HG03139 (cell line): ENCODE results near the gene FCGR1A.
A peak's percentile ranks its signal among the peaks of the same experiment; 100 is the strongest.
"Not testable (repeated sequence)": the region's sequence is repeated elsewhere in the genome, so short reads cannot be mapped to it uniquely, and the experiment has no call there.

Experiments used
- ATAC-seq: cut with Tn5 transposase; IDR thresholded peaks from one replicate; pipeline ENCODE4 v1.9.1; 2021; ENCODE audit not compliant: unreplicated experiment

FCGR1A gene

GRCh38 chr1:149775510-149776147, 6.9 kb upstream of the FCGR1A start:
- ATAC-seq, result not testable (repeated sequence)

- not testable (repeated sequence) for ATAC-seq
Observed at GRCh38 chr1:149777084-149777483, 5.4 kb upstream of the FCGR1A start.

GRCh38 chr1:149778313-149778712, 4.2 kb upstream of the FCGR1A start:
- ATAC-seq, result not testable (repeated sequence)

DNA sequence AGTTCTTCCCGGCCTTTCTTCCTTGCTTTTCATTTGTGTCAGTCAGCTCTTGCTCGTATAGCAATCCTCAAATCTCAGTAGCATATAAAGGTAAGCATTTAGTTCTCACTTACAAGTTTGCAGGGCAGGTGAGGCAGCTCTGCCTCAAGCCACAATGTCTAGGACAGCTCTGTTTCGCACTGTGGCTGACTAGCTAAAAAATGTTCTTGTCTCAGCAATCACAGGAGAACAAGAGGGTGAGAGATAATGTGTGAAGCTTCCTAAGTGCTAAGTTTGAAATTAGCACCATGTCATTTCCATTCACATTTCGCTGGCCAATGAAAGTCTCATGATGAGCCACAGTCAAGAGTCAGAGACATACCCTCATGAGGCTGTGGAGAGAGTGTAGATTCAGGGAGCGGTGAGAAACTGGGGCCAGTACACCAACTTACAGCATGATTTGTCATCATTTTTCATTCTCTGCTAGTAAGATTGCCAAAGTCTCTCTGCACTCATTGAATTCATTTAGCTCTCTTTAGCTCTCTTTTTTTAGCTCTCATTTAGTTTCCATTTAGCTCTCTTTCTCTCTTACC, 995 bp upstream of the FCGR1A start:
- not testable (repeated sequence) for ATAC-seq

DNA sequence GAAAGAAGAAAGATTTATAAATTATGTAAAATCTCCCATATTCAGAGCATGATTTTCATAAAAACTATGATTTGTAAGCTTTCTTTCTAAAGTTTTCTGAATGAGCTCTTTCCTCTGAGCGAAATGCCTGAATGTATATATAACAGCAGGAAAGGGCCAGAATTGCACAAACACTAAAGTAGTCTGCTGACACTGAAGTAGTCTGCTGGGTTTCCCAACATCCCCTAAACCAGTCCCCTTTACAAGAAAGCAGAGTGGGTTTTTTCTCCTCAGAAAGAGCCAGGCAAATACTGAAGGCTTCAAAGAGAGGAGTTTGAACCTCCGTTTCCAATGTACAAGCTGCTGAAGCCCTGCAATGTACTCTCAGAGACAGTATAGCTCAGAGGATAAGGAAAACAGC, 795 bp downstream of the FCGR1A start:
- not testable (repeated sequence) for ATAC-seq

GRCh38 chr1:149783868-149784267, 1.4 kb downstream of the FCGR1A start:
- ATAC-seq, result not testable (repeated sequence)

GRCh38 chr1:149787688-149788451, 5.4 kb downstream of the FCGR1A start:
- not testable (repeated sequence) for ATAC-seq

GRCh38 chr1:149792502-149792901, 10.0 kb downstream of the FCGR1A start:
- ATAC-seq, result peak; percentile 56

DNA sequence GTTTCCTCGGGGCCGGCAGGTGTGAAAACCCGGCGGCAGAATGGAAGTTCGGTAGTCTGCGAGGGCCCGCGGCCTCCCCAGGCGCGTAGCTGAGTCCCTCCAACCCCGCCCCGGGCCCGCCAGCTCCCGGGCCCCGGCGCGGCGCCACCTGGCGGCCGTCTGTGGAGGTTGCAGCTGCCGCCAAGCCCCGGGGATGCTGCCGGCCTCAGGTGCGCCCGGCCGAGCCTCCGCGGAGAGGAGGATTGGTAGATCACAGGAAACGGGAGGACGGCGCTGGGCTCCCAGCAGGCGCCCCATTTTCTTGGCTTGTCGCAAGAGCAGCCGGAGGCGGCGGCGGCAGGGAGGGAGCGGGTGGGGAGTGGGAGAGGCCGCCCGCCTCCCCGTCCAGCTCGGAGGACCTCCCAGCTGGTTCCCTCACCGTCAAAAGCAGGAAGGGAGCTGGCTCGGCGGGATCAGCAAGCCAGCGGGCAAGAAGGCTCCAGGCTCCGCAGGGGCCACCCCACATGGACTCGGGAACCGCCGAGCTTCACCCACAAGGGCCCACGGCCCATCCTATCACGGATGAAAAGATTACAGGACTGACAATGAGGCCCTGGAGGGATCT, 10.5 kb downstream of the FCGR1A start:
- peak; percentile 78 for ATAC-seq

DNA sequence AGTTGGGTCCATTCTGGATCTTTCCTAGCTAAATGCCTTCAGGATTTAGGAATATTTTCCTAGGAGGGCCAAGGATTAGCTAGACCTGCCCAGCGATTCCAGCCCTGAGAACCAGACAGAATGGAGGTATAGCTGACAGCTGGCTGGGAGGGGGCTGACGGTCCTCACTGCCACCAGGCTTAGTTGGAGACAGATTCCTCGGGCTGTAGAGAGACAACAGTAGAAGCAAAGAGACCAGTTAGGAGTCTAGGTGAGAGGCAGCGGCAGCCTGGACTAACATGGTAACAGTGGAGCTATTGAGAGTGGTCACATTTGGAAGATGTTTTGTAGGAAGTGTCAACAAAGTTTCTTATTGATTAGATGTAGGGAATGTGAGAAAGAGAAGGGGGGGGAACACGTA, 11.4 kb downstream of the FCGR1A start:
- not testable (repeated sequence) for ATAC-seq

- not testable (repeated sequence) for ATAC-seq
Observed at GRCh38 chr1:149801628-149802027, 19.1 kb downstream of the FCGR1A start.

DNA sequence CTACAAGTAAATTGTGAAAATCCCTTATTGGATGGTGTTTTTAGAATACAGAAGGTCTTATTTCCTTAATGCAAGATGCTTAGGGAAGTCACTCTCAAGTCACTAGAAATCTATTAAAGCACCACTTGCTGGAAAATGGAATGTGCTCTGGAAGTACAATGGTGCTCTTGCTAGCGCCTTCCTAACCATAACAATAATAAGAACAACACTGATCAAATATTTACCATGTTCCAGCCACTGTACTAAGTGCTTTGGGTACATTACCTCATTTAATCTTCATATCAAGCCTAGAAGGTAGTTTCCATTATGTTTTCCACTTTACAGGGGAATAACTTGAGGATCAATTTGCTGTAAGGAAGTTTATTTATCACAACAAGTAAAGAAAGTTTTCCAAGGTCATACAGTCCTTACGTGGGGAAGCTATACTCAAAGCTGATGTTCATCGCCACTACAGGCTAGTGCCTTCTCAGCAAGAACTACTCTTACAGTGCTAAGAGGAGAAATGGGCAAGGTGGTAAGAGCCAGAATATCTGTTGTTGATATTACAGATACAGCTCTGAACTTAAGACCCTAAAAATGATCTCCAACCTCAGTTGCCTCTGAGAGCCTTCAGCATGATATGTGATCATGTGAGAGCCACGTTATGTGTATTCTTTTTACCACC, 22.1 kb downstream of the FCGR1A start:
- ATAC-seq, result not testable (repeated sequence)

DNA sequence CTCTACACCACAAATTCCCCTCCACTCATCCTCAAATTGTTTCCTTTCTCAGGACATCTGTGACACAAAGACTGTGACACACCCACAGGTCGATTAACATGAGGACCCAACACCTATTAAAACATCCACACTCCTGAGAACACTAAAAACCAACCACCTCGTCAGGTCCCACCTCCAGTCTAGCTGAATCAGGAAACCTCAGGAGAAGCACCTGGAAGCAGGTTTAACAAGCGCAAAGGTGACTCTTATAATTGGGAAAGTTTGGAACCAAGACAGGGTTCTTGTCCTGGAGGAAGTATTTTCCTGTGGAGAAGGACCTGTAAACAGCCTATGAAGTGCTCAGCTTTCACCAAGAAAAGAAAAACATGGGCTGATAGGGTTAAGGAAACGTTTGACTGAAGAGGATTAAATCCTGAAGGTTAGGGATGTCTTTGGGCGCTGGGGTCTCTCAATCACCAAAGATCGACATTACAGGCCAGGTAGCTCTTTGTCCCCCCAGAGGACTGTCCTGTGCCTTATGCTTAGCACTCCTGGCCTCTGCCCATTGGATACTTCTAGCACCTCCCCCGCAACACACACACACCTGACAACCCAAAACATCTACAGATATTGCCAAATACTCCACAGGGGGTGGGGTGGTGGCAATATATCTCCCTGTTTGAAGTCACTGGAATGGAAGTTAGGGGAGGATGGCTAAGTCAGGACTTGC, 28.4 kb downstream of the FCGR1A start:
- not testable (repeated sequence) for ATAC-seq

DNA sequence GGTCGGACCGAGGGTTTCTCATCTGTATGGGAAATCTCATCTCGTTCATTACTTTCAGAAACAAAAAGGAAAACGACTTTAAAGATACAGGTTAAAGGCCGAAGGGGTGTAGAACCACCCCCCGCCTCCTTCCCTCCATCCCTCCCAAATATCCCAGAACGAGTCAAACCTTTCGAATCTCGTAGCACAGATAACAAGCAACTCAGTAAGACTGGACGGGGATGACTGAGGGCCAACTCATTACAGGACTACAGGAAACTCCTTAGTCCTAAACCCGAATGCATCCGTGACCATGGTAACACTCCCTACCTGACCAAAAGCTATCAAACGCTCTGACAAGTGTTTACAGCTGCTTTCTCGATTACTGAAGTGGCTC, 29.0 kb downstream of the FCGR1A start:
- peak; percentile 23 for ATAC-seq

DNA sequence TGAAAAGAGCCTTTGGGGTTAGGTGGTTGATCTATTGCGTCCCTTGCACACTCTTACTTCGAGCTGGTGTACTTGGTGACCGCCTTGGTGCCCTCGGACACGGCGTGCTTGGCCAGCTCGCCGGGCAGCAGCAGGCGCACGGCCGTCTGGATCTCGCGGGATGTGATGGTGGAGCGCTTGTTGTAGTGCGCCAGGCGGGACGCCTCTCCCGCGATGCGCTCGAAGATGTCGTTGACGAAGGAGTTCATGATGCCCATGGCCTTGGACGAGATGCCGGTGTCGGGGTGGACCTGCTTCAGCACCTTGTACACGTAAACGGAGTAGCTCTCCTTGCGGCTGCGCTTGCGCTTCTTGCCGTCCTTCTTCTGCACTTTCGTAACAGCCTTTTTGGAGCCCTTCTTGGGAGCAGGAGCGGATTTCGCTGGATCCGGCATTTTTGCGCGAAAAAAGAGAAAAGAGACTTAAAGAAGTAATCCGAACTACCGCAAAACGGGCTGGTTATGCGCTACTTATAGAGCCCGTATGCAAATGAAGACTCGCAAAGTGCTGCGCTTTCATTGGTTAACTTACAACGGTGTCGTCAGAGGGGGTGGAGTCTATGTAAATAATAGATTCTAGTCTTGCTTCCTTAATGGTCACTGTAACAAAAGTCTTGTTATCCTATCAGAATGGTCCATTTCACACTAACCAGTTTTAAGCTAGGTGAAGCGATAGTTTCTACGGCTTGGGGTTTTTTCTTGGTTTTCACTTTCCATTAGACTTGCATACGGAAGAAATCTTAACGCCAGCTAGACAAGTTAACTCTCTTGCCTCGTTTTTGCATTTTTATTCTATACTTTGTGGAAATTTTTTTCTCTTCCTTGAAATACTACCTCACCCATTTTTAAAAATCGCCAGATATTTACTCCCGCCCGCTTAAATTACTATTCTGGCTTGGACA, 29.7 kb downstream of the FCGR1A start:
- peak; percentile 73 for ATAC-seq

DNA sequence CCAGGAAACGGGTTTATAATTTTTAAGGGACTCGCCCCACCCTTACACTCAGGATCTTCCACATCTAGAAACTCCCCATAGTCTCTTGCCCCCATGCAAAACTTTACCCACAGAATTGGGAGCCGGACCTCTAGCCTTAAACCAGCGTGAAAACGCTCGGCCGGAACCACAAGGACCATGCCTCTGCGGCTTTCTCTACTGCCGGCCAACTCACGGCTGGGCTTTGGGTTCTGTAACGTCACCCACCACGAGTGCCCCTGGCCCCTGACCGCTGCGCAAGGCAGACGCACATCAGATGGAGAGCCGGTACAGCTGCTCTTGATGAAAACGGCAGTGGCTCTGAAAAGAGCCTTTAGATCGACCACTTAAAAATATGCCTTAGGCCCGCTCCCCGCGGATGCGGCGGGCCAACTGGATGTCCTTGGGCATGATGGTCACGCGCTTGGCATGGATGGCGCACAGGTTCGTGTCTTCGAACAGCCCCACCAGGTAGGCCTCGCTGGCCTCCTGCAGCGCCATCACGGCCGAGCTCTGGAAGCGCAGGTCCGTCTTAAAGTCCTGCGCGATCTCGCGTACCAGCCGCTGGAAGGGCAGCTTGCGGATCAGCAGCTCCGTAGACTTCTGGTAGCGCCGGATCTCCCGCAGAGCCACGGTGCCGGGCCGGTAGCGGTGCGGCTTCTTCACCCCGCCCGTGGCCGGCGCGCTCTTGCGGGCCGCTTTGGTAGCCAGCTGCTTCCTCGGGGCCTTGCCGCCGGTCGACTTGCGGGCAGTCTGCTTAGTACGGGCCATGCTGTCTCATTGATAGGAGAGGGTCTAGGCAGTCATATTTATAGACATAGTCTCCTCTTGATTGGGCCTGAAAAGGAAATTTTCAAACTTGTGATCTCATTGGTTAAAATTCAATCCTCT, 30.7 kb downstream of the FCGR1A start:
- peak; percentile 14 for ATAC-seq

DNA sequence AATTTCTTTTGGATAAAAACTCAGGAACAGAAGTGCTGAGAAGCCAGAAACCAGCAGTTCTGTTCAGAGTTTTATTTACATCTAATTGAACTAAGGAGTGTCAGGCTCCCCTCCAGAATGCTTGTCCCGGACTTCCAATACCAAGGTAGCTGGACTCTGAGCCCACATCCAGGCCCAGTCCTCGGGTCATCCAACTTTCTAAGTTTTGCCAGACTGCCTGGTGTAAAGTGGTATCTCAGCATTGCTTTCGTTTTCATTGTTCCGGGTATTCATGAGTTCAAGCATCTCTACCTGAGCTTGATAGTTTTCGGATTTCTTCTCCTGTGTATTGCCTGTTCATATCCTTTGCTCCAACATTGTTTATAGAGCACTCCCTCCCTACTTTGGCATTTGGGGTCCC, 37.9 kb downstream of the FCGR1A start:
- ATAC-seq, result not testable (repeated sequence)

GRCh38 chr1:149826555-149826954, 44.1 kb downstream of the FCGR1A start:
- not testable (repeated sequence) for ATAC-seq
